Tibial nerve (tissue), 4 donors: Measurements from ENCODE around the gene ST8SIA6. TPM values are rescaled to one million over a fixed set of nuclear protein-coding genes. Genes with fewer than 3 reads are reported as not detected.

Experiments used
- DNase-seq, 2 donors: peaks; one replicate each; pipeline ENCODE4 v3.0.0-alpha.2; 2019; ENCODE audit warnings: low spot score in 2 of 2
- H3K27ac ChIP-seq, 4 donors: fragments of 200-600 bp; sonication (generic) in 3 of 4; one replicate each; pipeline ENCODE4 v1.5.1; 2017 to 2019; ENCODE audit warnings: mild to moderate bottlenecking in 1 of 4
- H3K27me3 ChIP-seq, 2 donors: fragments of 200-600 bp; sonication (generic) in 1 of 2; one replicate each; pipeline versions ENCODE4 v1.5.1 to v1.6.0; 2017 to 2019
- H3K36me3 ChIP-seq, 3 donors: fragments of 200-600 bp; sonication (generic); one replicate each; pipeline ENCODE4 v1.5.1; 2018 to 2019
- H3K4me1 ChIP-seq, 4 donors: fragments of 200-600 bp; sonication (generic) in 3 of 4; one replicate each; pipeline ENCODE4 v1.5.1; 2017 to 2019
- H3K4me3 ChIP-seq, 4 donors: fragments of 200-600 bp; sonication (generic) in 3 of 4; one replicate each; pipeline ENCODE4 v1.5.1; 2017 to 2019; ENCODE audit warnings: mild to moderate bottlenecking in 1 of 4, moderate library complexity in 1 of 4
- H3K9me3 ChIP-seq, 4 donors: fragments of 200-600 bp; sonication (generic) in 3 of 4; one replicate each; pipeline ENCODE4 v1.5.1; 2017 to 2019
- EP300 ChIP-seq, 2 donors: sonication (generic); formaldehyde crosslinking; IDR thresholded peaks; one replicate each; pipeline ENCODE4 v1.6.1; 2017; ENCODE audit warnings: antibody characterized with exemption in 2 of 2, mild to moderate bottlenecking in 1 of 2
- POLR2A ChIP-seq, 2 donors: fragments of 450-650 bp; IDR thresholded peaks; one replicate each; pipeline ENCODE4 v1.6.1; 2017; ENCODE audit warnings: antibody characterized with exemption in 2 of 2, mild to moderate bottlenecking in 2 of 2, moderate library complexity in 2 of 2
- WGBS, 2 donors: methylation state at CpG; one replicate each; pipeline ENCODE4 v1.1.5; 2018; 5-methylcytosine and 5-hydroxymethylcytosine counted together
- total RNA-seq, 4 donors: library from RNA; depleted of rRNA; stranded (reverse); fragments of >200 nt; gene quantifications; one replicate each; pipeline ENCODE4 v1.1.0, GENCODE V29; 2016
- TF ChIP-seq, protein P1 (sequence below), 5 experiments: fragments of 200-600 bp in 3 of 5; fragments of 450-650 bp in 2 of 5; sonication (generic) in 3 of 5; IDR thresholded peaks; one replicate each; pipeline ENCODE4 v1.5.1; 2016 to 2019; ENCODE audit warnings: antibody characterized with exemption in 5 of 5, mild to moderate bottlenecking in 3 of 5, moderate library complexity in 2 of 5

ST8SIA6 gene
- total RNA-seq, 4 donors from 2014 or later: 1.9 to 4.2 (median 3.5) TPM

DNA sequence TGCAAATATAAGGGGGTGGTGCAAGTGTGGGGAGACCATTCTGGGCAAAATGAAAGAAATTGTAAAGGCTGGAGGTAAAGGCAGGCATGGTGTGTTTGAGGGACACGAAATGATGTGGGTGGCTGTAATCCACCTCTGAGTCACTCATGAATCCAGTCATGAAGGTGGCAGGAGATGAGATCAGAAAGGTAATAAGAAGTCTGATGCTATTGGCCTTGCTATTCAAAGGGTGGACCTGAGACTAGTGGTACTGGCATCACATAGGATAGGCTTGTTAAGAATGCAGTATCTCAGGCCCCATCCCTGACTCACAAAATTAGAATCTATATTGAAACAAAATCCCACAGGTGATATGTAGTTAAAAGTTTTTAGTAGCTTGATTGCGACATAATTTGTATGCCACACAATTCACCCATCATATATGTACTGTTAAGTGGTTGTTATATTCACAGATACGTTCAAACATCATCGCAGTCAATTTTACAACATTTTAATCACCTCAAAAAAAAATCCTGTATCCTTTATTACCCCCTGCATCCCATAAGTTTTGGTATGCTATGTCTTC is 85.6 kb downstream of the ST8SIA6 start:
- H3K4me3 ChIP-seq: no peak overlapping the region
- no peaks in the 10 kb centered on the region for H3K27me3 ChIP-seq
- H3K4me1 ChIP-seq: no peaks in the 10 kb centered on the region
- 87 to 91% methylated on average over 4 of the region's 4 CpGs for WGBS, 2 donors
- no peaks in the 10 kb centered on the region for H3K36me3 ChIP-seq
- TF ChIP-seq EP300 (IDR thresholded peaks at IDR 0.05): no peak
- TF ChIP-seq, protein P1, sequence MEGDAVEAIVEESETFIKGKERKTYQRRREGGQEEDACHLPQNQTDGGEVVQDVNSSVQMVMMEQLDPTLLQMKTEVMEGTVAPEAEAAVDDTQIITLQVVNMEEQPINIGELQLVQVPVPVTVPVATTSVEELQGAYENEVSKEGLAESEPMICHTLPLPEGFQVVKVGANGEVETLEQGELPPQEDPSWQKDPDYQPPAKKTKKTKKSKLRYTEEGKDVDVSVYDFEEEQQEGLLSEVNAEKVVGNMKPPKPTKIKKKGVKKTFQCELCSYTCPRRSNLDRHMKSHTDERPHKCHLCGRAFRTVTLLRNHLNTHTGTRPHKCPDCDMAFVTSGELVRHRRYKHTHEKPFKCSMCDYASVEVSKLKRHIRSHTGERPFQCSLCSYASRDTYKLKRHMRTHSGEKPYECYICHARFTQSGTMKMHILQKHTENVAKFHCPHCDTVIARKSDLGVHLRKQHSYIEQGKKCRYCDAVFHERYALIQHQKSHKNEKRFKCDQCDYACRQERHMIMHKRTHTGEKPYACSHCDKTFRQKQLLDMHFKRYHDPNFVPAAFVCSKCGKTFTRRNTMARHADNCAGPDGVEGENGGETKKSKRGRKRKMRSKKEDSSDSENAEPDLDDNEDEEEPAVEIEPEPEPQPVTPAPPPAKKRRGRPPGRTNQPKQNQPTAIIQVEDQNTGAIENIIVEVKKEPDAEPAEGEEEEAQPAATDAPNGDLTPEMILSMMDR (IDR thresholded peaks at IDR 0.05): no peak
- no peak for DNase-seq
- H3K27ac ChIP-seq: no peak overlapping the region
- peaks cover 0 to 14% (median 2%) of the 10 kb centered on the region in 4 donors for H3K9me3 ChIP-seq

DNA sequence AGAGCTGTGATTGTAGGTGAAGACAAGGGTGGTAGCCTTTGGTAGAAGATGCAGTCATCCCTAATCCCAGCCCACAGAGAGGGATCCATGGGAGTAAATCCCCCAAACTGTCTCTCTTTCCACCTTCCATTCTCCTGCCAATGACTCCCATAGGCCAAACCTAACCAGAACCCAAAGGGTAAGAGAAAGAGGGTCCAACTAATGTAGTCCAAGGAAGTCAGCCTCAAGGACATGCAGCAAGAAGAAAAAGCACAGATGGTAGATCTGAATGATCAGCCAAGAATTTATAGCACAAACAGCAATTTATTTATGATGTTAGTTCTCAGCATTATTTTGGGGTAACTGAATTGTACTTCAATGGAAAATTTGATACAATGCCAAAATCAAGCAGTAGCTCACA is 87.7 kb downstream of the ST8SIA6 start:
- Histone ChIP-seq H3K27ac (no peak overlapping the region), H3K9me3 (peaks cover 0 to 14% (median 2%) of the 10 kb centered on the region in 4 donors), H3K4me1 (no peaks in the 10 kb centered on the region), H3K36me3 (no peaks in the 10 kb centered on the region), H3K4me3 (no peak overlapping the region), H3K27me3 (no peaks in the 10 kb centered on the region)
- TF ChIP-seq POLR2A (IDR thresholded peaks at IDR 0.05): no peak
- TF ChIP-seq, protein P1 (IDR thresholded peaks at IDR 0.05): no peak
- TF ChIP-seq EP300 (IDR thresholded peaks at IDR 0.05): no peak
- DNase-seq: no peak

DNA sequence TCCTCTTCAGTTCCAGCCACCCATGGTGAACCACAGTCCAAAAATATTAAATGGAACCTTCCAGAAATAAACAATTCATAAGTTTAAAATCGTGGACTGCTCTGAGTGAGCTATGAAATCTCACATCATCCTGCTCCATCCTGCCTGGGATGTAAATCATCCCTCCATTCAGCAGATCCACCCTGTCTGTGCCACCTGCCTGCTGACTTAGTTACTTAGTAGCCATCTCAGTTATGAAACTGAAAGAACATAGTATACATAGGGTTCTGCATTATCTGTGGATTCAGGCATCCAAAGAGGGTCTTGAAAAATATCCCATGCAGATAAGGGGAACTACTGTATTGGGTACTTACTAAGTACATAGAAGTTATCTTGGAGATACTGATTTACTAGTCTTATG is 89.0 kb downstream of the ST8SIA6 start:
- no peaks in the 10 kb centered on the region for H3K4me1 ChIP-seq
- WGBS, 2 donors: 70 to 79% methylated on average over 1 of the region's 1 CpG
- no peaks in the 10 kb centered on the region for H3K36me3 ChIP-seq
- no peak for DNase-seq
- H3K4me3 ChIP-seq: no peak overlapping the region
- TF ChIP-seq POLR2A (IDR thresholded peaks at IDR 0.05) (no peak), EP300 (IDR thresholded peaks at IDR 0.05) (no peak)
- TF ChIP-seq, protein P1 (IDR thresholded peaks at IDR 0.05): no peak
- peaks cover 0 to 14% (median 2%) of the 10 kb centered on the region in 4 donors for H3K9me3 ChIP-seq
- H3K27ac ChIP-seq: no peak overlapping the region
- H3K27me3 ChIP-seq: no peaks in the 10 kb centered on the region

DNA sequence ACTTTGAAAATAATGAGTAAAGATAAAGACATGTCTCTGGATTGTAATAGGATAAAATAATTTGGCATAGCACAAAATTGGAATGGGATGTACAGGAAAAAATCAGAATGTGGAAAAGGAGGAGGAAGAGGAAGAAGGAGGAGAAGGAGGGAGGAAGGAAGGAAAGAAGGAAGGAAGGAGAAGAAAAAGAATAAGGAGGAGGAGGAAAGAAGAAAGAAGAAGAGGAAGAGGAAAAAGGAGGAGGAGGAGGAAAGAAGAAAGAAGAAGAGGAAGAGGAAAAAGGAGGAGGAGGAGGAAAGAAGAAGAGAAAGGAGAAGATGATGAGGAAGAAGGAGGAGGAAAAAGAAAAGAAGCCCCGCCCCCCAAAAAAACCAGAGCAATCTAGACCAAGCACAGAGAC is 95.9 kb downstream of the ST8SIA6 start:
- no peak overlapping the region for H3K27ac ChIP-seq
- H3K4me1 ChIP-seq: no peaks in the 10 kb centered on the region
- H3K9me3 ChIP-seq: no peaks in the 10 kb centered on the region
- no peaks in the 10 kb centered on the region for H3K36me3 ChIP-seq
- TF ChIP-seq POLR2A (IDR thresholded peaks at IDR 0.05): no peak
- TF ChIP-seq EP300 (IDR thresholded peaks at IDR 0.05): no peak
- TF ChIP-seq, protein P1 (IDR thresholded peaks at IDR 0.05): no peak
- WGBS, 2 donors: 95 to 96% methylated on average over 1 of the region's 1 CpG
- no peak for DNase-seq
- H3K4me3 ChIP-seq: no peak overlapping the region
- H3K27me3 ChIP-seq: no peaks in the 10 kb centered on the region

- Histone ChIP-seq H3K9me3 (no peaks in the 10 kb centered on the region), H3K4me1 (no peaks in the 10 kb centered on the region), H3K27ac (no peak overlapping the region), H3K4me3 (no peak overlapping the region), H3K36me3 (no peaks in the 10 kb centered on the region), H3K27me3 (no peaks in the 10 kb centered on the region)
- no peak for TF ChIP-seq POLR2A (IDR thresholded peaks at IDR 0.05)
- TF ChIP-seq, protein P1 (IDR thresholded peaks at IDR 0.05): no peak
- no peak for TF ChIP-seq EP300 (IDR thresholded peaks at IDR 0.05)
- 83 to 91% methylated on average over 2 of the region's 2 CpGs for WGBS, 2 donors
- no peak for DNase-seq
Measured at GRCh38 chr10:17357781-17358180, 96.6 kb downstream of the ST8SIA6 start.
